GM21367 (cell line): ENCODE measurements around the gene GPR108.
"Not testable (repeated sequence)": the region's sequence is repeated elsewhere in the genome, so short reads cannot be mapped to it uniquely, and the experiment has no call there.

Experiments
- ATAC-seq: cut with Tn5 transposase; IDR thresholded peaks from one replicate; pipeline ENCODE4 v1.9.1; 2021; ENCODE audit not compliant: unreplicated experiment

The GPR108 gene

GRCh38 chr19:6761053-6761676 lies 23.8 kb upstream of the GPR108 start:
- ATAC-seq: no peak

DNA sequence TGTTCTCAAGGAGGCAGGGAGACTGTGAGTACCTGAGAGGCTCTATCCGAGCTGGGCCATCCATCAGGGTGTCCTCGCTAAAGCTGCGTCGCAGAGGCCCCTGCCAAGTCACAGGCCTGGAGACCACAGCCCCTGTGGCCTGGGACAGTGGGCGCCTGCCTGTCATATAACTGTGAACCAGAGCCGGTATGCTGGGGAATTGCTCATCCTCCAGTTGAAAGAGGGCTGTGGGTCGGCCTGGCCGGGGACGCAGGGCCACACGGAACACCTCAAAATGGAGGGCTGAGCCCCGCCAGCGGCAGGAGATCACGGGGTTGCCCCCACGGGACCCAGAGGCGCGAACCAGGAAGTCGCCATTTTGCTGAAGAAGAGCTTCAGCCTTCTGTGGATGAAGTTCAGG lies 23.2 kb upstream of the GPR108 start:
- ATAC-seq: no peak

GRCh38 chr19:6754653-6755463 lies 17.5 kb upstream of the GPR108 start:
- no peak for ATAC-seq

DNA sequence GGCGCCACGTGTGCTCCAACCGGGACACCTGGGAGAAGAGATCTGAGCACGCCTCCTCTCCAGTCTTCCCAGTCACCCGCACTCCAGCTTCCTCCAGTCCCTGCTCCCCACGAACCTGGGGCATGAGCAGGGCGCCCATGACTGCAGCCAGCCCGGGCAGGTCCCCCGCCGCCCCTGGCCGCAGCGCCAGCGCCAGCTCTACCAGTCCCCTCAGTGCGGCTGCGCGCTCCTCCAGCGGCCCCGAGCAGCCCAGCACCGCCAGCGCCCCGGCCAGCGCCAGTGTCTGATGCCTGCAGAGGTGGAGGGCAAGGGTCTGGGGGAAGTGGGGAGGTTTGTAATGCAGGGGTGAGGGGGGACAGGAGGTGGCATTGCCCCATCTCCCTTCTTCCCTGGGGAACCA lies 16.8 kb upstream of the GPR108 start:
- no peak for ATAC-seq

GRCh38 chr19:6753178-6754031 lies 16.0 kb upstream of the GPR108 start:
- ATAC-seq: peak; percentile 58

GRCh38 chr19:6752256-6753177 lies 15.1 kb upstream of the GPR108 start:
- ATAC-seq: no peak

DNA sequence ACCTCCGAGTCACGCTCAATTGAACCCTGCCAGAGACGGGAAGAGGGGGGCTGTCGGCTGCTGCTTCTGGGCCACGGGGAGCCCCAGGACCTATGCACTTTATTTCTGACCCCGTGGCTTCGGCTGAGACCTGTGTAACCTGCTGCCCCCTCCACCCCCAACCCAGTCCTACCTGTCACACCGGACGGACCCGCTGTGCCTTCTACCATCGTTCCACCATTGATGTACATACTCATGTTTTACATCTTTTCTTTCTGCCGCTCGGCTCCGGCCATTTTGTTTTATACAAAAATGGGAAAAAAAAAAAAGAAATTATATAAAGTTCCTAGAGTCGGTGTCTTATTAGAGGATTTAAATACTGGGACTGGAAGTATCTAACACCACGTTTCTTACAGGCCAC lies 13.8 kb upstream of the GPR108 start:
- no peak for ATAC-seq

DNA sequence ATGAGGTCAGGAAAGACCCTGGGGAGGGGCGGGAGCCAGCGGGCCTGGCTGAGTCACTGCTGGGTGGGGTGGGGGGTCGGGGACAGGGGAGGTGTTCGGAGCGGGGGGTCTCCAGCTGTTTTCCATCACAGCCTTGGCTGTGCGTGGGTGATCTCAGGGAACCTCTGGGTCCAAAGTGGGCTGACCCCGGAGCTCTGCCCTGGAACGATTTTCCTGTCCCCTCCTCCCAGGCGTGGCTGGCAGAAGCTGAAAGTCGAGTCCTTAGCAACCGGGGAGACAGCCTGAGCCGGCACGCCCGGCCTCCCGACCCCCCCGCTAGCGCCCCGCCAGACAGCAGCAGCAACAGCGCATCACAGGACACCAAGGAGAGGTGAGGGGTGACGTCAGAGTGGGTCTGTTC lies 12.7 kb upstream of the GPR108 start:
- no peak for ATAC-seq

DNA sequence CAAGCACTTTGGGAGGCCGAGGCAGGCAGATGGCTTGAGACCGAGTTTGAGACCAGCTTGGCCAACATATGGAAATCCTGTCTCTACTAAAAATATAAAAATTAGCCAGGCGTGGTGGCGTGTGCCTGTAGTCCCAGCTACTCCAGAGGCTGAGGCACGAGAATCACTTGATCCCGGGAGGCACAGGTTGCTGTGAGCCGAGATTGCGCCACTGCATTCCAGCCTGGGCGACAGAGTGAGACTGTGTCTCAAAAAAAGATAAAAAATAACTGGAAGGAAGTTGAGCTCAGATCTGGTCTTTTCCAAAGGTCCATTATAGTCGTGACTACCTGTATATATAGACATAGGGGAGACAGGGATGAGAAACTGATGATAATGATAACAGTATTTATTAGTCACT lies 11.2 kb upstream of the GPR108 start:
- not testable (repeated sequence) for ATAC-seq

DNA sequence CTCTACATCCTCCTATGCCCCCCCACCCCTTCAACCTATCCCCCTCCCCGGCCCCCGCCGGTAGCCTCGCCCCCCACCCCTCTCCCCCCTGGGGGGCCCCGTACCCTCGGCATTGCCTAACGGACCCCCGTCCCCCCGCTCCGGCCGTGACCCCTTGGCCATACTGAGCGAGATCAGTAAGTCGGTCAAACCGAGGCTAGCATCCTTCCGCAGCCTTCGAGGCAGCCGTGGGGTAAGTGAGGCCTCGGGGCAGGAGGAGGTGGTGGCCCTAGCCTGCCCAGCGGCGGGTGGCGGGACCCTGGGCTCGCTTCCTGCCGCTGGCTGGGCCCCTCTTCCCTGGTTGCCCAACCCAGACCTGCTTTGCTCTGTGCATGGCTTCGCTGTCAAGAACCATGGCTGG lies 8.6 kb upstream of the GPR108 start:
- ATAC-seq: no peak

DNA sequence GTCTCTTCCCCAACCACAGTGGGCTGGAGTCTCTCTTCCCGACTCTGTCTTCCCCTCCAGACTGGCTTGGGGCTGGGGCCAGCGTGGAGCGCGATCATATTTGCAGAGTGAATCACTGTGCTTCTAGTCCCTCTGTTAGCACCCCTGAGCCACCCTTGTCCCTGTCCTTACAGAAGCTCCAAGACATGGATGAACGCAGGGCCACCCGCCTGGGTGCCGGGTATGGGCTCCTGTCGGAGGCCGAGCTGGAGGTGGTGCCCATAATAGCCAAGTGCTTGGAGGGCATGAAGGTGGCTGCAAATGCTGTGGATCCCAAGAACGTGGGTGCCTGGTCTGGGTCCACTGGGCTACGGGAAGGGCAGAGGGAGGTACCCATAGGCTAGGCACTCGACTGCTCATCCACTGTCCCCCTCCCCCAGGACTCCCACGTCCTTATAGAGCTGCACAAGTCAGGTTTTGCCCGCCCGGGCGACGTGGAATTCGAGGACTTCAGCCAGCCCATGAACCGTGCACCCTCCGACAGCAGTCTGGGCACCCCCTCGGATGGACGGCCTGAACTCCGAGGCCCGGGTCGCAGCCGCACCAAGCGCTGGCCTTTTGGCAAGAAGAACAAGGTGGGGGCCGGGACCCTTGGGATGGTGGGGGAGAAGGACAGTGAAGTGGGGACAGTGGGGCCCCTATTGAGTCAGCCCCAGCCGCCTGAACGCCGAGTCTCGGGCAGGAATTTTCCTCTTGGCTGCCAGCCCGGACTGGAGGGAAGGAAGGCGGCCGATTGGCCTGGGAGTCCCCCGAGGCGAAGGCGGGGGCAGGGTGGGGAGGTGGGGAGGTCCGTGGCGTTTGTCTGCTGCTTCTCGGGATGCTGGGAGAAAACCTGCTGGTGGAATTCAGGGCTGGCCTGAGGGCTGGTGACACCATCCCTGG lies 7.3 kb upstream of the GPR108 start:
- no peak for ATAC-seq

DNA sequence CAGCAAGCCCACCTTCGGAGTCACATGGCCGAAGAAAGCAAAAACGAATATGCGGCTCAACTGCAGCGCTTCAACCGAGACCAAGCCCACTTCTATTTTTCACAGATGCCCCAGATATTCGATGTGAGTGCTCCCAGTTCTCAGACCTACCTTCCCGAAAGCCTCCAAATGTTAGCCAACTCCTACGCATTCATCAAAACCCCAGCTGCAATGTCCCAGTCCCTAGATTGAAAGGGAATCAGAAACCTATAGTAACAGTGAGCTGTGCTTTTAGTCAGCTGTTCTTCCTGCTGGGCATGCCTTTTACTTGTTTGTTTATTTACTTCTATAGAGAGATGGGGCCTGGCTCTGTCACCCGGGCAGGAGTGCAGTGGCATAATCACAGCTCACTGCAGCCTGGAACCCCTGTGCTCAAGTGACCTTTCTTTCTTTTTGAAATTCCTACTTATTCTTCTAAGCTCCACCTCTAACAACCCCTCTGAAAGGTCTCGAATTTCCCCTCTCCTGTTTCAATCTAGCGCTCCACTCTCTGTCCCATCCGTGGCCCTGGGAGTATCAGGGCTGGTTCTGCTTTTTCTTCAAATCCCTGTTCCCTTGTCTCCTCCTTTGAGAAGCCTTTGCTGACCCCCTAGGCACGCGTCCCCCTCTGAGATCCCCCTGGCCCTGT lies 6.5 kb upstream of the GPR108 start:
- ATAC-seq: no peak

GRCh38 chr19:6743066-6743465 lies 5.7 kb upstream of the GPR108 start:
- ATAC-seq: no peak

DNA sequence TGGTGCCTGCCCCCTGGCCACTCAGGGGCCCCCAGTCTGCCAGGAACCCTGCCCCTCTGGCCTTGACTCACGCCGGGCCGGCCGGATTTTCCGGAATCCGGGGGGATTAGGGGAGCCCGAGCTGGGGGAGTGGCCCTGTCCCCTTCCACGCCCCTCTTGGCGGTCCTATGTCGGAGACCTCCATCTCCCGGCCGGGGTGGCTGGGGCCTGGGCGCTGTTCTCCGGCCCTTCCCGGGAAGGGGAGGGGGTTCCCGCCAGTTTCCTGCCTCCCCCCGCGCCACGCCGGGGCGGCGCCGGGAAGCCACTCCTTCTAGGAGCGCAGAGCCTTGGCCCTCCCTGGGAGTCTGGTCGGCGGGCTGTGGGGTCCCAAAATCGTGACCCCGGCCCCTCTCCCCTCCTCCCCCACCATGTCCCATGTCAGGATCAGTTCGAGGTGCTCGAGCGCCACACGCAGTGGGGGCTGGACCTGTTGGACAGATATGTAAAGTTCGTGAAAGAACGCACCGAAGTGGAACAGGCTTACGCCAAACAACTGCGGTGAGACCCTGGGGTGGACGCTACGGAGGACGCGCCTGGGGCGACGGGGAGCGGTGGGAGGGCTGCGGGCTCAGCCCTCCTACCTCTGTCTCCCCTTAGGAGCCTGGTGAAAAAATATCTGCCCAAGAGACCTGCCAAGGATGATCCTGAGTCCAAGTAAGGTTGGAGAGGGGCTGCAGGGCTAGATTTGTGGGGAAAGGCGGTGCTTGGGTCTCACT lies 3.4 kb upstream of the GPR108 start:
- no peak for ATAC-seq

DNA sequence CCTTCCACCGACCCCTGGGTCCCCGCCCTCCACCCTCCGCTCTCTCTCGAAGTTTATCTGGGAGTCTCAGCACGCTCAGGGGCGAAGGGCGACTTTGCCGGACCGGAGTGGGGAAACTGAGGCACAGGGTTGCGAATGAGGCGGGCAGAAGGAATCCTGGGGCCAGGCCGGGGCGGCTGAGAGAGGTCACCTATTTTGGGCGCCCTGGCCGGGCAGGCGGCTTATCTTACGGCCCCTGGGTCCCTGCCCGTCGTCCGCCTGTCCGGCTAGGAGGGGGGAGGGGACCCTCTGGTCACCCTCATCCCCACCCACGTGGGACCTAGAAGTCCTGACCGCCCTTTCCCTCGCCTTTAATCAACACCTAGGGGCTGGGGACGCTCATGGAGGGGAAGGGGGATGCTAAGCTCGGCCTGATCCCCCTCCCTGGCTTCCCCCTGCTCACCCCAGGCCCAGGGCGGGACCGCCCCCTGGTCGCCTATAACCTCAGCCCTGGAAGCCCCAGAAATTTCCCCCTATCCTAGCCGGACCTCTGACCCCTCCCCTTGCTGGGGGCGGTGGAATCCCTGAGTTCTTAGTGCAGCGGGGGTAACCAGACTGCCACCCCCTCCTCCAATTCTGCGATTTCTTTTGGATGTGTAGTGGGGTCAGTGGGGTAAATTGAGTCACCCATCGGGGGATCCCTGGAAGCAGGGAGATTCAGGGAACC lies 2.7 kb upstream of the GPR108 start:
- no peak for ATAC-seq

DNA sequence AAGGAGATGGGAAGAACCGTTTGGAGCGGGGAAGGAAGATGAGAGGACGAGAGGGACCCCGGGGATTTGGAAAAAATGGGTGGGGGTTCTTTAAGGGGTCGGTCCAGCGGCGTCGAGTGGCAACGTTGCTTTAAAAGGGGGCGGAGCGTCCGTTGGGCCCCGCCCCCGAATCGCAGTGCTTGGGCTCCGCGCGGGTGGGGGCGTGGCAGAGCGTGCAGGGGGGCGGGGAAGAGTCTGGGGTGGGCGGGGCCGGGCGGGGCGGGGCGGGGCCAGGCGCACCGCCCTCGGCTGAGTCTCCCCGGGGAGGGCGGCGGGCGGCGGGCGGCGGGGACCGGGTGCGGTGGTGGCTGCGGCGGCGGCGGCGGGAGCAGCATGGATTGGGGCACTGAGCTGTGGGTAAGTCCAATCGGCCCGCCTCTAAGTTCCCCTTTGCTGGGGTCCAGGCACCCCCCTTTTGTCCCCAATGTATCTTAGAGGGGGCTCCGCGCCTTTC lies 2.1 kb upstream of the GPR108 start, which contains the start of gene TRIP10:
TSS of gene TRIP10 (plus strand) at position 291 of the 493 bp plus-strand sequence. CDS start at position 373, 82 bp downstream.
- ATAC-seq: no peak

DNA sequence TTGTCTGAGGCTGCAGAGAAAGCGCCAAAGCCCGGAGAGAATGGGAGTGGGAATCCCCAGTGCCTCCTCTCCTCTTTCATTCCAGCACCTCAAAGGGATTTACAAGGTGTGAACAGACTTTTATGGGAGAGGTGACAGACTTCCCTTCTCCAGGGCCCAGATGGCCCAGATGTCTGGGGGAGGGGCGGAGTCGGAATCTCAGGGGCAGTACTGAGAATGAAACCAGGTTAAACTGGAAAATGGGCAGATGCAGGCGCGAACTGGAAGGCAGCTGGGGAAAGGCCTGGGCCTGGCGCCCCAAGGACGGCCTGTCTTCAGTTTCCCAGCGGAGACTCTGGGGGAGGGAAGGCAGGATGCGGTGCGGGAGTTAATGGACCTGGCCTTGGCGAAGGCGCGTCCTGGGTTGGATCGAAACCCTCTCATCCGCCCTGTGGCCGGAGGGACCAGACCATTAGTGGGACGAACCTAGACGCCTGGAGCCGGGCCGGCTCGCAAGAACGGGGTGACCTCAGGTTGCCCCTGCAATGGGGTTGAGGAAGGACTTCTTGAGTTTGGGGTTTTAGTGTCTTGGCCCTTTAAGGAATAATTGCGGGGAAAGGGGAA lies 1.5 kb upstream of the GPR108 start:
- no peak for ATAC-seq
